ENCODE measurements around the gene SKIC3.

DNA sequence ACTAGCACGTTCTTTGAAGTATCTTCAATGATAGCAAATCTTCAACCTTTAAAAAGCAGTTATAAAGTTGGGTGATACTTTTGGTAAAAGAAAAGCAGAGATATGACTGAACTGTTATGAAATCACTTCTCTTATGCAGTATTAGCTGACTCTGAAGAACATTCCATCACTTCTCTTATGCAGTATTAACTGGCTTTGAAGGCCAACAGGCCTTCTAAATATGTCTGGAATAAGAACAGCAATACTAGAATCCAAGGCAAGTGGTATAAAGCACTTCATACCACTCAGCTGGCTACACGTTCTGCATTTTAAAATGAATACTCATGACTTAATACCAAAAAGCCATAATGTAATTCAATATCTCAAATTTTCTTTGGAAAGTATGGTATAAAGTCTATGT is 17.3 kb downstream of the SKIC3 start:
- TF ChIP-seq, protein P1, sequence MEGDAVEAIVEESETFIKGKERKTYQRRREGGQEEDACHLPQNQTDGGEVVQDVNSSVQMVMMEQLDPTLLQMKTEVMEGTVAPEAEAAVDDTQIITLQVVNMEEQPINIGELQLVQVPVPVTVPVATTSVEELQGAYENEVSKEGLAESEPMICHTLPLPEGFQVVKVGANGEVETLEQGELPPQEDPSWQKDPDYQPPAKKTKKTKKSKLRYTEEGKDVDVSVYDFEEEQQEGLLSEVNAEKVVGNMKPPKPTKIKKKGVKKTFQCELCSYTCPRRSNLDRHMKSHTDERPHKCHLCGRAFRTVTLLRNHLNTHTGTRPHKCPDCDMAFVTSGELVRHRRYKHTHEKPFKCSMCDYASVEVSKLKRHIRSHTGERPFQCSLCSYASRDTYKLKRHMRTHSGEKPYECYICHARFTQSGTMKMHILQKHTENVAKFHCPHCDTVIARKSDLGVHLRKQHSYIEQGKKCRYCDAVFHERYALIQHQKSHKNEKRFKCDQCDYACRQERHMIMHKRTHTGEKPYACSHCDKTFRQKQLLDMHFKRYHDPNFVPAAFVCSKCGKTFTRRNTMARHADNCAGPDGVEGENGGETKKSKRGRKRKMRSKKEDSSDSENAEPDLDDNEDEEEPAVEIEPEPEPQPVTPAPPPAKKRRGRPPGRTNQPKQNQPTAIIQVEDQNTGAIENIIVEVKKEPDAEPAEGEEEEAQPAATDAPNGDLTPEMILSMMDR (IDR thresholded peaks at IDR 0.05): no peak
- no peak for TF ChIP-seq POLR2A (IDR thresholded peaks at IDR 0.05)
- TF ChIP-seq EP300 (IDR thresholded peaks at IDR 0.05): no peak

Measured in gastroesophageal sphincter (tissue), 3 donors.